Activated gamma-delta T cell (primary cell): ENCODE measurements around the gene STXBP3.

Source experiments
- DNase-seq: peaks from one replicate; lab custom pipeline; 2025; lab: John Stamatoyannopoulos, UW

STXBP3 gene

GRCh38 chr1:108843390-108844137 lies 97.1 kb downstream of the STXBP3 start:
- DNase-seq: no peak

- no peak for DNase-seq
Measured at GRCh38 chr1:108845446-108845845, 99.0 kb downstream of the STXBP3 start.

DNA sequence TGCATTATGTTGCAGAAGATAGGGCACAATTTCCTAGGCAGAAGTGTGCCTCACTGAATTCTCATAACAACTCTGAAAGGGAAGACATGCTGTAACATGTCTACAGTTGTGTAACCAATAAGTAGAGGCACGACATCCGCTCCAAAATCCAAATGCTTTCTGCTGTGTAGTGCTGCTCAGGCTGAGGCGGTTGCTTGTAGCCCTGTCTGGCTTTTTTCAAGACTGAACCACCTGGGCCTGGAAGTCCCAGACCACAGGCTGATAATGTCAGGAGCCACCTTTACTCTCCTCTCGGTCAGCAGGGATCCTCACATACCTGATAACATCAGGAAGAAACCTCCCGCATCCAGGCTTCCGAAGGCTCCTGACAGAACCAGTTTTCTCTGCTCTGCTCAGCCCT lies 99.5 kb downstream of the STXBP3 start:
- no peak for DNase-seq

DNA sequence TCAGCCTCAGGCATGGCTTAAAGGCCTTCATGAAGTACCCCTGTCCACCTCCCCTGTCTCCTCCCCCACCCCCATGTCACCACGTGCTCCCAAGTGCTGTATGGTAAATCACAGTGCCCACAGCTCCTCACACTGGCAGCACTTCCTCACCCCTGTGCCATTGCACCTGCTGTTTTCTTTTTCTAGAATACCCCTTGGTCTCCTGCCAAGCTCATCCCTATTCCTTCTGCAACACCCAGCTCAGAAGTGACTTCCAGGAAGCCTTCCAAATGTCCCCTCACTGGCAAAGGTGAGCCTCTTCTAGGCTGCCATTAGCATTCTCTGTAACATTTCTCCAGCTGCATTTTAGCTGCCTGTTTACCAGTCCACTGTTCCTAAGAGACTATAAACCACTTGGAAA lies 101.0 kb downstream of the STXBP3 start:
- DNase-seq: no peak

DNA sequence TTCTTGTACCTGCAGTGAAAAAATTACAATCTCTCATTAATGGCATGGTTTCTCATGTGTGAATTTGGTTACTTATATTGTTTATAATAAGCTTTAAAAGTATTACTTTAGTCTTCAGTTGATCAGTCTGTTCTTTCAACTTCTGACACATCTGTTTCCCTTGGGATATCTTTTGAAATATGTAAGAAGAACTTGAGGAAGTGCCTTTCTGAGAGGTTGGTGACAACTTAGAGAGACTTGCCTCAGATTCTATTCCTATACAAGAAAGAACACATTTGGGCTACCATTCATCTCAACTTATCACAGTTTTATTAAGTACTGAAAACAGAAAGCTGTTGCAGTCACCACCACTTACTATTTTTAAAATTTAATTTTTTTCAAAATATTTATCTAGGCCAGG lies 102.3 kb downstream of the STXBP3 start:
- no peak for DNase-seq

DNA sequence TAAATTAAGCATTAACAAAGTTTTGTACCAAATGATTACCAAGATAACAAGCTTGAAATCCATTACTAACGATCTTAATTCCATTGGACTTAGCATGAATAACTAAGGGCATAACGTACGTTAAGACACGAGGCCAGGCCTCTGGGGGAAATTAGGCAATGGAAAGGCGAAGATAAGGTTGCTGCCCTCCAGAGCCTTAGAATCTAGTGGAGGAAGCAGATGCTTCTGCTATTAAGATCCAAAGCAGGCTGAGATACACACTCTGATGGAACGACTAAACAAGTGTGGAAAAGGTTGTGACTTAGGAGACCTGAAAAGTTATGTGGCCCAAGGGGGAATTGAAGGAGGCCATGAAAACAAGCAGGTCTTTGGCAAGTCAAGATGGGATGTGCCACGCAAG lies 104.5 kb downstream of the STXBP3 start:
- no peak for DNase-seq

GRCh38 chr1:108851567-108851966 lies 105.1 kb downstream of the STXBP3 start:
- DNase-seq: no peak

GRCh38 chr1:108852221-108852975 lies 105.9 kb downstream of the STXBP3 start:
- no peak for DNase-seq

DNA sequence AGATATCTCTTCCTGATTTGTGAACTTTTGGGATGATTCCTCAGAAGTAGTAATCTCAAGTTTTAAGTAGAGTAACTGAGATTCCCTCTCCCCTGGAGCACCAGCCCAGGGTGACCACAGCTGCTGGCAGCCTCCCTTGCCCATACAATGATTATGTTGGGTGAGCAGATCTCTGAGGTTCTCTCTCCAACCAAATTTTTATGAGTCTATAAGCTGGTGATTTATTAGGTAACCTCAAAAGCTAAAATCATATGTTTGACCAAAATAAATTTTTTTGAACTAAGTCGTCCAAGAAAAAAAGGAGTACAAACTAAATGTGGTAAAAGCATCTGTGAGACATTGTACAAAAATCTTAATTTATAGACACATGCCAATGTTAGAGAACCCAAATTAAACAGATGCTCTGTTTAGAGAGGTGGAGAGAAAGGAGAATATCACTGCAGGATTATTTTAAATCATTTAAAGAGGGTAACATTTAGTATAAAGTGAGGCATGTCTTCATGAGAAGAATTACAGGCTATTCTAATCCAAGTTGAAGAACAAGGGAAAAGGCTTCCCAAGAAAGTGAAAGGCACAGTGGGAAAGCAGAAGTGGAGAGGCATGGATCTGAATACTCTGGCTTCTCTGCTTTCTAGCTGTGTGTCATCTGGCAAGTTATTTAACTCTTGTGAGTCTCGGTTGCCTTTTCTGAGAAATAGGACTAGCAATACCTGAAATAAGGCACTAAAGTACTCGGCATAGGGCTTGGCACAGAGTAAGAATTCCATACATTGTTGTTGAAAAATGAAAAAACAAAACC lies 107.9 kb downstream of the STXBP3 start:
- no peak for DNase-seq

- DNase-seq: no peak
Measured at GRCh38 chr1:108856994-108857393, 110.5 kb downstream of the STXBP3 start, which contains the start of gene AKNAD1. TSS of gene AKNAD1 (minus strand) at chr1:108857094. CDS start at chr1:108852664, 4,430 bp downstream.

GRCh38 chr1:108858230-108858950 lies 111.9 kb downstream of the STXBP3 start:
- DNase-seq: no peak
